Body of pancreas (tissue), 4 donors: ENCODE measurements around the gene FIBP.

Experiments used
- CTCF ChIP-seq, 7 experiments: fragments of 450-650 bp in 4 of 7; fragments of 200-600 bp in 3 of 7; sonication (generic) in 3 of 7; IDR thresholded peaks; one replicate each; pipeline ENCODE4 v1.5.1; 2016 to 2019; ENCODE audit warnings: antibody characterized with exemption in 7 of 7
- POLR2A ChIP-seq, 3 donors: fragments of 450-650 bp; IDR thresholded peaks; one replicate each; pipeline ENCODE4 v1.6.1; 2016; ENCODE audit warnings: antibody characterized with exemption in 3 of 3, mild to moderate bottlenecking in 2 of 3

- TF ChIP-seq CTCF (IDR thresholded peaks at IDR 0.05): no peak
- TF ChIP-seq POLR2A (IDR thresholded peaks at IDR 0.05): no peak
Measured at GRCh38 chr11:65853246-65853979, 34.9 kb downstream of the FIBP start.
